PFSK-1 (cell line): ENCODE results near the gene TLR4.

ENCODE experiments used
- POLR2AphosphoS5 ChIP-seq: IDR thresholded peaks from 2 replicates; pipeline ENCODE4 v1.6.1; 2012; ENCODE audit warnings: low read depth, mild to moderate bottlenecking, control low read depth, low read length, moderate library complexity
- SIN3A ChIP-seq: IDR thresholded peaks from 2 replicates; pipeline ENCODE4 v1.6.1; 2012; ENCODE audit warnings: mild to moderate bottlenecking, low read length, moderate library complexity, borderline replicate concordance; ENCODE audit not compliant: insufficient read depth

DNA sequence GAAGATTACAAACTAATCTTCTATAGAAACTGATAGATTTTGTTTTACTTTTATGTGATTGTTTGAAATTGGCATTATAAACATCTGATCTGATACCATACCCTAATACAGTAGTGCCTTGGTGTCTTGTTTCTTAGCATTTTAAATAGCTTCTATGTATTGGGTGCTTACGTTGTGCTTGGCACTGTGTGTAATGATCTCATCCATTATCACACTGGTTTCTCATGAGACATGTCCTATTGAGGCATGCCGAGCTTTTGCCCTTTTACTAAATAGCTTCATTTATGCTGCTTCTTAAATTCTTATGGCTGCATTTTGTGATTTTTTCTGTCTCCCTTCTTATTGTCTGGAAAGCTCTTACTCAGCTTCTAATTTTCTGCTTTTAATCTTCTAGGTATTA, 48.2 kb upstream of the TLR4 start:
- TF ChIP-seq SIN3A (no peak), POLR2AphosphoS5 (no peak)
